ENCODE measurements around the gene LMF1. TPM values are rescaled to one million over a fixed set of nuclear protein-coding genes. Genes with fewer than 3 reads are reported as not detected.

LMF1 gene
- total RNA-seq, 1 donor from 2014 or later = 26.2 TPM

DNA sequence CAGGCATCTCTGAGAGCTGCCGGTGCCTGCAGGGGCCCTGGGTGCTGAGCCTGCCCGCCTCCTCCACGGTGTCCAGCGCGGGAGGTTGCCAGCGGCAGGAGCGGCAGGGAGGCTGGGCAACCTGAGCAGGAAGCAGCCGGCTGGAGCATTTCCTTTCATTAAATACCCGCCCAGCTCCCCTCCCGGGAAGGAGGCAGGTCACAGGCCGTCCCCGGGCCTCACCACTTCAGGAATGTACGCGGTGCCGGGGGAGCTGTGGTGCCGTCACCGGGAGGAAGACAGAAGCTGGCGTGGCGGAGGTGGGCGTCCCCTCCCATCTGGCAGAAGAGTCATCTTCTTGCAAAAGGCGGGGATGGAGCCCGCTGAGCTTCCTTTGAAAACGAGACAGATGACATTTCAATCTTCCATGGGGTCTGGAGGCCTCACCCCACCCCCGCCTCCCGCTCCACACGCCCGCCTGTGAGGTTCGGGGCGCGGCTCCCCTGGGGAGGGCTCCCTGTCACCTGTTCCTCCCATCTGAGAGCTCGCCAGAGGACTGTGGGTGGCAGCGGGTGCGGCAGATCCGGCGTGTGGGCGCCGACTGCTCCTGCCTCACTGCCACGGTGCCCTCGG, 26.8 kb upstream of the LMF1 start:
- H3K36me3 Mint-ChIP-seq (ENCODE audit: insufficient read depth) = no peaks in the 10 kb centered on the region
- peak; percentile 38 for DNase-seq (ENCODE audit: low spot score, unreplicated experiment)
- peaks cover 39% of the 10 kb centered on the region for H3K27me3 Mint-ChIP-seq
- H3K4me1 Mint-ChIP-seq (ENCODE audit: low read depth) = peaks cover 2% of the 10 kb centered on the region
- no peaks in the 10 kb centered on the region for H3K9me3 Mint-ChIP-seq (ENCODE audit: low read depth)
- no peak overlapping the region for H3K4me3 Mint-ChIP-seq (ENCODE audit: low read depth)
- H3K27ac Mint-ChIP-seq = no peak overlapping the region
- TF ChIP-seq CTCF (IDR thresholded peaks at IDR 0.05; ENCODE audit: unreplicated experiment) = no peak

GRCh38 chr16:996681-997080, 25.9 kb upstream of the LMF1 start:
- no peaks in the 10 kb centered on the region for H3K9me3 Mint-ChIP-seq (ENCODE audit: low read depth)
- no peak overlapping the region for H3K27ac Mint-ChIP-seq
- no peak overlapping the region for H3K4me3 Mint-ChIP-seq (ENCODE audit: low read depth)
- no peak for TF ChIP-seq CTCF (IDR thresholded peaks at IDR 0.05; ENCODE audit: unreplicated experiment)
- no peaks in the 10 kb centered on the region for H3K36me3 Mint-ChIP-seq (ENCODE audit: insufficient read depth)
- no peak for DNase-seq (ENCODE audit: low spot score, unreplicated experiment)
- peaks cover 39% of the 10 kb centered on the region for H3K27me3 Mint-ChIP-seq
- peaks cover 2% of the 10 kb centered on the region for H3K4me1 Mint-ChIP-seq (ENCODE audit: low read depth)

DNA sequence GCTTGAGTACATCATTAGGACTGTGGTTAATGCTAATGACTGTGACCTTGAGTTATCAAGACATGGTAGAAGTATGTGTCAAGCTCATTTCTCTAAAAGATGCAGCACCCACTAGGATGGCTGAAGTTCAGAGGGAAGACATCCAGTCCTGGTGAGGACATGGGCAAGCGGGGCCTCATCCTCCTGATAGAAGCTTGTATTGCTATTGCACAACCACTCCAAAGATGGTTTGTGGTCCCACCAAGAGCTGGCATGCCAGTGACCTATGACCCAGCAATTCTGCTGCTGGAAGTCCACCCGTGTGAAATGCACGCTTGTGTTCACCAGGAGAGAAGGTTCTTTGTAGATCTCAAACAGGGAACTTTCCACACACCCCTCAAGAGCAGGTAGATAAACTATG, 25.0 kb upstream of the LMF1 start:
- Mint-ChIP-seq H3K27ac (no peak overlapping the region), H3K36me3 (ENCODE audit: insufficient read depth) (no peaks in the 10 kb centered on the region), H3K4me3 (ENCODE audit: low read depth) (no peak overlapping the region), H3K9me3 (ENCODE audit: low read depth) (no peaks in the 10 kb centered on the region), H3K27me3 (peaks cover 39% of the 10 kb centered on the region), H3K4me1 (ENCODE audit: low read depth) (peaks cover 2% of the 10 kb centered on the region)
- no peak for DNase-seq (ENCODE audit: low spot score, unreplicated experiment)
- TF ChIP-seq CTCF (IDR thresholded peaks at IDR 0.05; ENCODE audit: unreplicated experiment) = no peak

- H3K4me1 Mint-ChIP-seq (ENCODE audit: low read depth) = peaks cover 2% of the 10 kb centered on the region
- no peaks in the 10 kb centered on the region for H3K36me3 Mint-ChIP-seq (ENCODE audit: insufficient read depth)
- no peak overlapping the region for H3K27ac Mint-ChIP-seq
- DNase-seq (ENCODE audit: low spot score, unreplicated experiment) = no peak
- peaks cover 39% of the 10 kb centered on the region for H3K27me3 Mint-ChIP-seq
- no peak overlapping the region for H3K4me3 Mint-ChIP-seq (ENCODE audit: low read depth)
- H3K9me3 Mint-ChIP-seq (ENCODE audit: low read depth) = no peaks in the 10 kb centered on the region
- no peak for TF ChIP-seq CTCF (IDR thresholded peaks at IDR 0.05; ENCODE audit: unreplicated experiment)
Observed at GRCh38 chr16:995087-995486, 24.3 kb upstream of the LMF1 start.

GRCh38 chr16:993731-994130, 22.9 kb upstream of the LMF1 start:
- no peak for TF ChIP-seq CTCF (IDR thresholded peaks at IDR 0.05; ENCODE audit: unreplicated experiment)
- H3K27ac Mint-ChIP-seq = no peak overlapping the region
- no peaks in the 10 kb centered on the region for H3K36me3 Mint-ChIP-seq (ENCODE audit: insufficient read depth)
- no peak for DNase-seq (ENCODE audit: low spot score, unreplicated experiment)
- H3K4me1 Mint-ChIP-seq (ENCODE audit: low read depth) = peaks cover 4% of the 10 kb centered on the region
- no peak overlapping the region for H3K4me3 Mint-ChIP-seq (ENCODE audit: low read depth)
- H3K27me3 Mint-ChIP-seq = peaks cover 35% of the 10 kb centered on the region
- H3K9me3 Mint-ChIP-seq (ENCODE audit: low read depth) = no peaks in the 10 kb centered on the region

Data from progenitor cell of endocrine pancreas (in vitro differentiated cells).